GM18858 (cell line): ENCODE data around the gene ARHGEF40.
"Not testable (repeated sequence)": the region's sequence is repeated elsewhere in the genome, so short reads cannot be mapped to it uniquely, and the experiment has no call there.

Experiments used
- ATAC-seq: cut with Tn5 transposase; IDR thresholded peaks from one replicate; pipeline ENCODE4 v1.9.1; 2021; ENCODE audit not compliant: unreplicated experiment

Gene ARHGEF40

GRCh38 chr14:21039585-21040369 lies 30.3 kb upstream of the ARHGEF40 start:
- no peak for ATAC-seq

- no peak for ATAC-seq
Measured at GRCh38 chr14:21040370-21040925, 29.7 kb upstream of the ARHGEF40 start.

- ATAC-seq: not testable (repeated sequence)
Measured at GRCh38 chr14:21040941-21041340, 29.2 kb upstream of the ARHGEF40 start.

GRCh38 chr14:21041676-21042433 lies 28.2 kb upstream of the ARHGEF40 start, which contains the start of gene RNASE7:
RNASE7 (plus strand) TSS chr14:21042362; CDS start chr14:21042993, 631 bp downstream.
- ATAC-seq: no peak

DNA sequence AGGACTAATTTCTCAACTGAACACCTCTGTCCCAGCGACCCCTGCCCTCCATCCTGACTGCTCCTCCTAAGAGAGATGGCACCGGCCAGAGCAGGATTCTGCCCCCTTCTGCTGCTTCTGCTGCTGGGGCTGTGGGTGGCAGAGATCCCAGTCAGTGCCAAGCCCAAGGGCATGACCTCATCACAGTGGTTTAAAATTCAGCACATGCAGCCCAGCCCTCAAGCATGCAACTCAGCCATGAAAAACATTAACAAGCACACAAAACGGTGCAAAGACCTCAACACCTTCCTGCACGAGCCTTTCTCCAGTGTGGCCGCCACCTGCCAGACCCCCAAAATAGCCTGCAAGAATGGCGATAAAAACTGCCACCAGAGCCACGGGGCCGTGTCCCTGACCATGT lies 27.2 kb upstream of the ARHGEF40 start:
- no peak for ATAC-seq

- no peak for ATAC-seq
Measured at GRCh38 chr14:21043387-21043973, 26.6 kb upstream of the ARHGEF40 start.

DNA sequence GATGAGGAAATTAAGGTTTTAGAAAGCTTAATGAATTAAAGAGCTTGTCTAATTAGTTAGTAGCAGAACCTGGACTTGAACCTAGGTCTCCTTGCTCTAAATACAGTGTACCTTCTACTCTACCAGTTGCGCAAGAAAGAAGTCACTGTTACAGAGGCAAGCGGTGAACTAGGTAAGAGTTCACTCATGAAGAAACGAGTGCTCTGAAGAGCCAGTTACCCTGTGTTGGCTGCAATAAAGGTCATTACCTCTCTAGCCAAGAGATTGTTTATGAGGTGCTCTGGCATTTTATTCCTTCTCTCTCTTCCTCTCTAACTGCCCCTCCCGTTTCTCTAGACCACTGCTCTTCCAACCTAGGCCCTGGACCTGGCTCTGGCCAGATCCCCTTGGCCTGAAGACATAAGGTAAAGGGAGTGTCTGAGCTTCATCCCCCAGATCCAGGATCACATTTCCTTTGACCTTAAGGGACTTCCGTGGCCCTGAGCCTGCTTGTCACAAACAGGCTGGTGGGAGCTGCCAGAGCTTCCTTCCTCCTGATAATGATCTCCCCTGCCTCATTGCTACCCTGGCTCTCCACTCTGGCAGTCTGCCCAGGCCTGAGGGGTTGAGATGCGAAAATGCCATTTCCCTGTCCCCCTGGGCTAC lies 26.0 kb upstream of the ARHGEF40 start:
- ATAC-seq: no peak

DNA sequence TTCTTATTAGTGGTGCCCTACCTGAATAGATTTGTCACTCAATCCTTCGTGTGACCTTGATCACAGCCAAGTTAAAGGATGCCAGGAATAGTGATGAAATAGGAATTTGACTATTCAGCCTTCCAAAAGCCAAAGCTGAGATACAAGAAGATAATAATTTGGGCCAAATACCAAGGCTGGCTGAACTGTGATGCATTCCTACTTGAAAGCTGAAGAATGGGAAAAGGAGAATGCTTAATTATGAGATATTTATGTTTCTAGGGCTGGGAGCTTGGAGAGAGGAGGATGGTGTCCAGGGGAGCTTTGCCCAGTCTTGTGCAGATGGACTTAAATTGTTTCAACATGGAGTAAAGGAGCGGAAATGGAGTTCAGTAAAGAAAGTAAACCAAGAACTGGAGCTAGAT lies 22.7 kb upstream of the ARHGEF40 start:
- ATAC-seq: no peak

- ATAC-seq: no peak
Measured at GRCh38 chr14:21048638-21049037, 21.5 kb upstream of the ARHGEF40 start.

GRCh38 chr14:21049271-21049673 lies 20.8 kb upstream of the ARHGEF40 start:
- ATAC-seq: no peak

- no peak for ATAC-seq
Measured at GRCh38 chr14:21050597-21050996, 19.5 kb upstream of the ARHGEF40 start.

DNA sequence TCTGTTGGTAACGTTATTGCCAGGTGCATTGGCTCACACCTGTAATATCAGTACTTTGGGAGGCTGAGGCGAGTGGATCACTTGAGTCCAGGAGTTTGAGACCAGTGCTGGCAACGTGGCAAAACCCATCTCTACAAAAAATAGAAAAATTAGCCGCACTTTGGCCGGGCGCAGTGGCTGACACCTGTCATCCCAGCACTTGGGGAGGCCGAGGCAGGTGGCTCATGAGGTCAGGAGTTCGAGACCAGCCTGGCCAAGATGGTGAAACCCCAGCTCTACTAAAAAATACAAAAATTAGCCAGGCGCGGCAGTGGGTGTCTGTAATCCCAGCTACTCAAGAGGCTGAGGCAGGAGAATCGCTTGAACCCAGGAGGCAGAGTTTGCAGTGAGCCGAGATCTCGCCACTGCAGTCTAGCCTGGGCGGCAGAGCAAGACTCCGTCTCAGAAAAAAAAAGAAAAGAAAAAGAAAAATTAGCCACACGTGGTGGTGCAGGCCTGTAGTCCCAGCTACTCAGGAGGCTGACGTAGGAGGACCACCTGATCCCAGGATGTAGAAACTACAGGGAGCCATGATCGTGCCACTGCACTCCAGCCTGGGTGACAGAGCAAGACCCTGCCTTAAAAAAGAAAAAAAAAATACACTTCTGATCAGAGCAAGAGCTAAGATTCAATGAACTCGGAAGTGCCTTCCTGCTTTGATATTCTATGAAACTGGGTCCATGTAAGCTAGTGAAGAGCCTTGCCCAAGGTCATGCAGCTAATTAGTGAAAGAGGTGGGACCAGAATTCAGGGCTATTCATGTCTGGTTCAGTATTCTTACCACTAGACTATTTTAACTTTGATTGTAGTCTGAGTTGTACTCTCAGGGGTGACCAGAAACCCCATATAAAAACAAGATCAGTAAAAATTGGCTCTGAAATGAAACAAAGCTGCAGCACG lies 16.7 kb upstream of the ARHGEF40 start:
- no peak for ATAC-seq

DNA sequence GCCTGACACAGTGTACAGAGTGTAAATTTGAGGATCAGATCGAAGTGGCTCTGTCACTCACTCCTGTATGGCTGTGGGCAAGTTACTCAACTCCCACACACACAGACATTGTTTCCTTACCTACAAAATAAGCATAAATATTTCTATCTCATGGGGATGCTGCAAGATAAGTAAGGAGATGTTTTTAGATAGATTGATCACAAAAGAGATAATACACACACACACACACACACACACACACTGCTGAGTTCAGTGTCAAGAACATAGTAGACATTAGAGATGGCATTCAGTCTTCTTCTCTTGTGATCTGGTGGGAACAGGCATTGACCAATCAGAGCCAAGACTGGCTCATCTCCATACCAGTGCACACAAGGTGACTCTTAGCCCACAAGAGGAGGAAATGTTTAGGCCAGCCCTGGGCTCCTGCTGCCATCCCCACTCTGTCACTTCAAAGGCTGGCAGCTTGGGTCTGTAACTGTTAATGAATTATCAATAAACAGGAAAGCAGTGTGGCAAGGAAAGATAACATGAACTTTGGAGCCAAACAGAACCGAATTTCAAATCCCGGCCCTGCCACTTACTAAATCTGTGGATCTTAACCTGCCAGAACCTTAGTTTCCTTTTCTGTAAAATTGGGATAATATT lies 15.9 kb upstream of the ARHGEF40 start:
- ATAC-seq: no peak

- no peak for ATAC-seq
Measured at GRCh38 chr14:21054768-21055145, 15.3 kb upstream of the ARHGEF40 start.

DNA sequence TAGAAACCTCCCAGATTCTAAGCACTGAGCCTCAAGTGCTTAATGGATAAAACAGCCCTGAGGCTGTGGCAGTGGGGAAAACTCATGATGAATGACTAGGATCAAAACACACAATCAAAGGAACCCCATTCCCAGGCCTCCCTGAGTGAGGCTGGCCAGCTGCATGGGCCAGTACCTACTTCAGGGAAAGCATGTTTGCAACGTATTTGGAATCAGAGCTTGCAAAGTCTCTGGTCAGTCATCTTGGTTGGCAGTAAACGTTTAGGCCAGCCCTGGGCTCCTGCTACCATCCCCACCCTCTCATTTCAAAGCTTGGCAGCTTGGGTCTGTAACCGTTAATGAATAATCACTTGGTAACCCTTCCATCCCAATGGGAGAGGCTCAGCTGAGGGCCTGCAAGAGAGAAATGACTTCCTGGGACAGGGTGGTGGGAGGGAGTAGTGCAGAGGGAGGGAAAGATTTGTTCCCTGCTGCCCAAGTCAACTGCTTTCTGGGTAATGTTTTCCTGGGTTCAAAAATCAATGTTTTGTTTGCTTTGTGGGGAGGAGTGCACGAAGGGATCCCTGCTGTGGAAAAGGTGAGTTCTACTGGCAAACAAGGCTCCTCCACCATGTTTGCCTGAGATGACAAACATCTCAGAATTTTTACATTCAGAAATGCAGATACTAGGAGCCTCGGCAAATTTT lies 14.5 kb upstream of the ARHGEF40 start:
- no peak for ATAC-seq

DNA sequence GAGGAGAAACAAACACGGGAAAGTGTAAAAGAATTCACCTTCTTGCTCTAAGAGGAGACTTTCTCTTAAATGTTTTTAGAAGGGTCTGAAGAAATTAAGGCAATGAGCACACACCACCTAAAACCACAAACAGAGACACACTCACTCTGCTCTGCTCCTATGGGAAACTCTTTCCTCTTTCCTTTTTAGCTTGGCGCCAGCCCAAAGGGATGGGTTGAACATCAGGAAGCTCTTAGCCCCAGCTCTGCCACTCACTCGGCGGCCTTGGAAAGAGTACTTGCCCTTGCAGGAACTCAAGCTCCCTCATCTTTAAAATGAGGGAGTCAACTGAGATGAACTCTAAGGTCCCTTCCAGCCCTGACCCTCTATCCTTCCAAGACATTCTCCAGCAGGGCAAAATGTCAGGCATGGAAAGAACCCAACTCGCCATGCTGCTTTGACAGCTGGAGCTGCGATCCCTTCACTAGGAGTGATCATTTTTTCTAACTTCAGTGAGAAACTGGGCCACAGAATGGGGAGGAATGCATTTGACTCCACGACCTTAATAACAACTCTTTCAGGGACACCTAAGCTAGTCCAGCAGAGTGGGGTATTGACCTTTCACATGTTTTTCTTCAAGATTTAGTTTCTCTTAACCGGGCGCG lies 13.5 kb upstream of the ARHGEF40 start:
- ATAC-seq: no peak

DNA sequence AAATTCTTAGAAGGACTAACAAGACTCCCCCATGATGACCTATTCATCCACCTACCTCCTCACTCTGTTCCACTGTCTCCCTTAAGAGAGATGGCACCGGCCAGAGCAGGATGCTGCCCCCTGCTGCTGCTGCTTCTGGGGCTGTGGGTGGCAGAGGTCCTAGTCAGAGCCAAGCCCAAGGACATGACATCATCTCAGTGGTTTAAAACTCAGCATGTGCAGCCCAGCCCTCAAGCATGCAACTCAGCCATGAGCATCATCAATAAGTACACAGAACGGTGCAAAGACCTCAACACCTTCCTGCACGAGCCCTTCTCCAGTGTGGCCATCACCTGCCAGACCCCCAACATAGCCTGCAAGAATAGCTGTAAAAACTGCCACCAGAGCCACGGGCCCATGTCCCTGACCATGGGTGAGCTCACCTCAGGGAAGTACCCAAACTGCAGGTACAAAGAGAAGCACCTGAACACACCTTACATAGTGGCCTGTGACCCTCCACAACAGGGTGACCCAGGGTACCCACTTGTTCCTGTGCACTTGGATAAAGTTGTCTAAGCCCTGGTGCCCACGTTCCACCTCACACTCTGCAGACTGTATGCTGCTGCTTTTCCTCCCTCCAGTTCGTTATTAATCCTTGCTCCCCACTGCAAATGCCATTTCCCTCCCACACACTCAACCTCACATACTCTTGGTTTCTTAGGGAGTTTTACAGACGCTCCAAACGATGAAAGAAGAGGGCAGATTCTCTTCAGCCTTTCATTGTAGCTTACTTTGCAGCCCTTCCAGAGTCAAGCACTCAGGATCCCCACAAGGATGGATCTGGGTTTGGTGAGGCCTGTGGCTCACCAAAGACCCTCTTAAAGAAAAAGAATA lies 12.1 kb upstream of the ARHGEF40 start, which contains the start of gene RNASE8:
RNASE8 (plus strand) TSS at position 20 of the 873 bp plus-strand sequence; CDS start at position 91, 71 bp downstream.
- ATAC-seq: no peak
